NCI-H526 (cell line): ENCODE measurements around the gene SELENOO.

ENCODE experiments used
- DNase-seq, 2 experiments: peaks; one replicate each; lab custom pipeline; 2025; lab: John Stamatoyannopoulos, UW

The SELENOO gene

DNA sequence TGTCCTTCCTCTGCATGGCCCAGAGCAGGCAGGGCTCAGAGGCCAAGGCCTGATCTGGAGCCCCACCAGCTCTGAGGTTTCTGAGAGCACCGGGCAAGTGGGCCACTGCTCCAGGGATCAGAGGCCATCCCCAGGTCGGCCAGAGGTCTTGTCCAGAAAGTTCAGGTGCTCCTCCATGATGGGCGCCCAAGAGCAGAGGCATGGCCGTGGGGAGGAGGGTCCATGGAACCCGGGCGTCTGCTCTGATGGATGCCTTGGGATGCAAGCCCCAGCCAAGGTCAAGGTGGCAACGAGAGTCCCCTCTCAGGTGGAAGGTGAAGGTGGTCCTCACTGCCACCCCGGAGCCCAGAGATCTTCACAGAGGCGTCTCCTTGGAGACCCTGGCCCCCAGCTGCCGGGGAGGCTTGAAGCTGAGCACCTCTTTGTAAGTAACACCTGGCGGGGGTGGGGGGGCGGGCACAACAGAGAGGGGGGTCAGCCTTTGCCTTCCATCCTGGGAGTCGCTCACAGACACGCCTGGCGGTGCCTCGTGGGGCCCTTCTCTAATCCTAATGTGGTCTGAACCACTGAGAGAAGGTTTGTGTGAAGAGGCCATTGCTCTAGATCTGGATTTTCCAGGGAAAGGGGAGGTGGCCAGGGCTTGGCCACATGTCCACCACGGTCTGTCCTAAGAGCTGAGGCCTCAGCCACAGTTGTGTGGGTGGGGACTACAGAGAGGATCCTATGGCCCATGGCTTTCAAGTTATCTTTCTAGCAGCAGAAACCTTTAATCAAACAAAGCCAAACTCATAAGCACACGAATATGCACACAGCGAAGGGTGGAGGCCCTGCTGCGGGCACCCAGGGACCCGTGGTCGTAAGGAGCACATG lies 52.5 kb downstream of the SELENOO start:
- no peak for DNase-seq

GRCh38 chr22:50253941-50254340 lies 53.1 kb downstream of the SELENOO start:
- DNase-seq = no peak

DNA sequence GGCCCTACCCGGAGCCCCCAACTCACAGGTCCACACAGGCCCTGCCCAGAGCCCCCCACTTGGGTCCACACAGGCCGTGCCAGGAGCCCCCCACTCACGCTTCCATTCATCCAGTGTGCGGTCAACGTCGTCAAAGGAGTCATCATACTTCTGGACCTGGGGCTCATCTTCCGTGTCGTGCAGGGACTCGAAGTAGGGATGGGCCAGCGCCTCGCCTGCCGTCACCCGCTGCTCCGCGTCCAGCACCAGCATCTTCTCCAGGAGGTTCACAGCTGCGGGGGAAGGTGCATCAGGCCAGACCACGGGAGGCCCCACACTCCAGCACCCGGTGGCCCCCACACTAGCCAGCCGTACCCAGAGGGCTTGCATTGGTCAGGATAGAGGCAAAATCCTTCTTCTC lies 54.3 kb downstream of the SELENOO start:
- DNase-seq = no peak

DNA sequence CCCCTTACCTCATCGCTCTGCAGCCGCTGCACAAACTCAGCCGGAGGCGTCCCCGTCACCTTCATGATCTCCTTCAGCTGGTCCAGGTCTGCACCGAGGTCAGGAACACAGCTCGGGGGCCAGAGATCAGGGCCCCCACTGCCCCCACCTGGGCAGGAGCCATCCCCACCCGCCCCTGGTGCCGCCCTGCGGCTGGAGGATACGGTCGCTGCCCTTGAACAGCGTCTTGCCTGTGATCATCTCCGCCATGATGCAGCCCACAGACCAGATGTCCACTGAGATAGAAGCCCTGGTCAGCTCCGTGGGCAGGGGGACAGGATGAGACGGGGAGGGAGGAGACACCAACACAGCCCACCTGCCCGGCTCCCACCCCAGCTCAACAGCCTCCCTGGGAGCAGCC lies 54.8 kb downstream of the SELENOO start:
- DNase-seq = no peak

- no peak for DNase-seq
These were observed 55.5 kb downstream of the SELENOO start for GRCh38 chr22:50256258-50256862.

DNA sequence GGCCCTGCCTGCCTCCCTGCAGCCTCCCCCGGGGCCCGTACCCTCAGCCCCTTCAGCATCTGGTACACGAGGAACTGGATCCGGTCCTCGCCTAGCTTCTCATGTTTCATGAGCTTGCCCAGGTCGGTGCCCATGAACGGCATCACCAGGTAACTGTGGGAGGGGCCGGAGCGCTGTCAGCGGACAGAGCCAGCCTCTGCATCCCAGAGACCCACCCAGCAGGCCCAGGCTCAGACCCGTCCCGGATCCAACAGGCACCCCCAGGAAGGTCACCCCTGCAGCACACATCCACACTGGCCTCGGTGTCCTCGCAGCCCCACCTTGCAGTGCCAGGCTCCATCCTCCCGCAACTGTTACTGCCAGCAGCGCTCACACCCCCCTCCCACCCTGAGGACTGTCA lies 56.2 kb downstream of the SELENOO start:
- peak in 1 of 2 experiments; percentile 42 for DNase-seq

DNA sequence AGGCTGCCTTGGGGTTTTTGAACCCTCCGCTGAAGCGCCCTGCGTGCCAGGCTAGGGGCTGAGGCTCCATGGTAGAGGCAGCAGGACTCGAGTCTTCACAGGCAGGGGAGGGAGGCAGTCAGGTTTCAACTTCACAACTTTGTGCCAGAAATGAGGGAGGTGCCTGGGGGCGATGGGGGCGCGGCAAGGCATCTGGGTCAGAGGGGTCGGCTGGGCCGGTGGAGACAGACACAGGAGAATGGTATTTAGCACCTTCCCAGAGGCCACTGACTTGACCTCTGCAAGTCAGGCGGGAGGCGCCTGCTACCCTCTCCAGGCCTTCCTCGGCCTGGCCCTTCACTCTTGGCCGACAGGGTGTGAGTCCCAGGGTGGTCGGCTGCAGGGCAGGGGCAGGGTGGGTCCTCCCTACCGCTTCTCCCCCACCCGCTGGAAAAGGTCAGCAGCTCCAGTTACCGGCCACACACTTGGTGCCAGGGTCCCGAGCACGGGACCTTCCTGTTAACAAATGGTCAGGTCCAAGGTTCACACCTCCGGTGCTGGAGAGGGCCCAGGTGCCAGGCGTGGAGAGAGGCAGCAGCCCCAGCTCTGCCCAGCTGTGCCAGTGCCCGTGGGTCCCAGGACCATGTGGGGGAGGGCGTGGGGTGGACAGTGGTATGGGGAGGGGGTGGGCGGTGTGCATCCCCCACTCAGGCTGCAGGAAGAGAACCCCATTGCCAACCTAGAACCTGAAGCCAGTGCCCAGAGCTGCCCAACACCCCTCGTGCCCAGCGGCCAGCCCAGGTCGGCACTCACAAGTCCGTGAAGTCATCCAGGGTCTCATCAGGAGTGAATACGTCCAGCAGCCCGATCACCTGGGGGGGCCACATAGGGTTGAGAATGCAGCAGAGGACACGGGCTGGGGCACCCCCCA lies 56.9 kb downstream of the SELENOO start:
- no peak for DNase-seq

- DNase-seq = no peak
These were observed 57.8 kb downstream of the SELENOO start for GRCh38 chr22:50258361-50259292.

DNA sequence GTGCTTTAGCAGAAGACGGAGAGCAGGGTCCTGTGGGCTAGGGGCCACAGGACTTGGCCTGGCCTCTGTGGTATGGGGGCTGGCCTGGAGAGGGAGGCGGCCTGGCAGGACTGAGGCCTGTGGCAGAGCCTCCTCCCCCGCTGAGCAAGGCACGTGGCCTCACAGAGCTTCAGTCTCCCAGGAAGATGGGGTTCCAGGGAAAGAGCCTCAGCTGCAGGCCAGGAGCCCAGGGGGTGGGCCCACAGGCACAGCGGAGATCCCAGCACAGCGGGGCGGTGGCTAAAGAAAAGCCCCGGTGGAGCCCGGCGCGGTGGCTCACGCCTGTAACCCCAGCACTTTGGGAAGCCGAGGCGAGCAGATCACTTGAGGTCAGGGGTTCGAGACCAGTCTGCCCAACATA lies 58.5 kb downstream of the SELENOO start:
- DNase-seq = no peak

DNA sequence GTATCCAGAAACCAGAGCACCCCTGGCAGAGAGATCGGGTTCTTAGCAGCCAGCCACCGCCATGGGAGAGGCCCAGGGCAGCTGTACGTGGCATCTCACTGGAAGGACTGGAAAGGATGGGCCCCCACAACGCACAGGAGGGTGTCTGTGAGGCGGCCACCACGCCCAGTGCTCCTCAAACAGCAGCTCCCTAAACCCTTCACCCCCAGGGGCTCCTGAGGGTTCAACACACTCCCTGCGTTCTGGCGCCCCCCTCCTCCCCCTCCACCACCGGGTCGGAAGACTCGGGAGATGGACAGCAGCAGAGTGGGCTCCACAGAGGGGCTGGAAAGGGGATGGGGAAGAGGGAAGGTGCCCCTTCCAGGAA lies 59.6 kb downstream of the SELENOO start:
- no peak for DNase-seq

- peak in 1 of 2 experiments; percentile 70 for DNase-seq
These were observed 60.2 kb downstream of the SELENOO start for GRCh38 chr22:50260801-50261614.

DNA sequence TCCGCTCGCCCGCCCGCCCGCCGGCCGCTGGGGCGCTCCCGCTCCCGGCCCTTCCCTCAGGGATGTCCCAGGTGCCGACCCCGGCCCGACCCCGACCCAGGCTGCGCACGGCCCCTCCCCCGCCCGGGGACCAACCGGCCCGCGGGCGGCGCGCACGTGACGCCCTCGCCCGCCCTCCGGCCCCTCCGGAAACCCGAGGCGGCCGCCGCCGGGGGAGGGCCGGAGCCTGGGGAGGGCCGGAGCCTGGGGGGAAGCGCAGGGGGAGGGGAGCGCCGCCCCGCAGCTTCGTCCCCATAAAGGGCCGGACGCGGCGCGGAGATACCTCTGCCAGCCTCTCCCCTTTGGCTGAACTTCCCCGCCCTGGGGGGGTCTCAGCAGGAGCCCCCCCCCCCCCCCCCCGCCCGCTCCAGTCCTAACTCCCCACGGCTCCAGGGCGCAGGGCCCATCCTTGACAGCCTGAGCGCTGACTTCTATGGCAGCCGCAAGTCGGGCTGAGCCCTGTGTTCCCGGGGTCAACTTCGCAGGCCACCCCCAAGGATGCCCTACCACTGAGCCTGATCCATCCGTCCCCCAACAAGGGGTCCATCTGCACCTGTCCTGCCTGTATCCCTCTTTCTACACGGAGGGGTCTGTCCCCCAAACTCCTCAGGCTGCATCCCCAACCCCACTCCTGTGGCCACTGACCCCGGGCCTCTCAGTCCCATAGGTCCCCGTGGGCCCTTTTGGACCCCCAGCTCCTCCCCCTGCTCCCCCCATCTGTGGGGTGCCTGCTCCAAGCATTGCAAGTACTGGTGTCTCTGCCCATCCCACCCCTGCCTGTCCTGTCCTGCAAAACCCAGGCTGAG lies 61.0 kb downstream of the SELENOO start, which contains the start of gene MAPK12:
TSS of gene MAPK12 (minus strand) at position 69 of the 845 bp plus-strand sequence. CDS start 174 bp downstream, outside the sequence.
- peak in 1 of 2 experiments; percentile 65 for DNase-seq

DNA sequence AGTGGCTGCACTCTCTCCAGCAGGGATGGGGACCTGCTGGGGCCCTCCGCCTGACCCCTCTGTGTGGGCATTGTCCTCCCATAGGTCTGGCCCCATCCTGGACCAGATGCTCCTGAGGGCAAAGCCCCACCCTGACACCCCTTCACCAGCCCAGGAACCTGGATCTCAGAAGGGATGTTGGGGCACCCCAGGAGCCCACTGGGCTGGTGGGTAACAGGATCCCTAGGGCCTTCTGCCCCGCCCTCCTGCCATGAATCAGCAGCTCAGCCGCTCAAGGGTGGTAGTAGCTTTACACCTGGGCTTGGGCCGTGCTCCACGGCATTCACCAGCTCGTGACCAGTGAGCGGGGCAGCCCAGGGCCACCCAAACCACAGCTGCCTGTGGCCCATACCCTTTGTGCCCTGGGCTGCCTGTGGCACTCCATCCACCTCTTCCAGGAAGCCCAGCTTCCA lies 61.7 kb downstream of the SELENOO start:
- peak in 1 of 2 experiments; percentile 47 for DNase-seq

- no peak for DNase-seq
These were observed 62.3 kb downstream of the SELENOO start for GRCh38 chr22:50262973-50263617.

DNA sequence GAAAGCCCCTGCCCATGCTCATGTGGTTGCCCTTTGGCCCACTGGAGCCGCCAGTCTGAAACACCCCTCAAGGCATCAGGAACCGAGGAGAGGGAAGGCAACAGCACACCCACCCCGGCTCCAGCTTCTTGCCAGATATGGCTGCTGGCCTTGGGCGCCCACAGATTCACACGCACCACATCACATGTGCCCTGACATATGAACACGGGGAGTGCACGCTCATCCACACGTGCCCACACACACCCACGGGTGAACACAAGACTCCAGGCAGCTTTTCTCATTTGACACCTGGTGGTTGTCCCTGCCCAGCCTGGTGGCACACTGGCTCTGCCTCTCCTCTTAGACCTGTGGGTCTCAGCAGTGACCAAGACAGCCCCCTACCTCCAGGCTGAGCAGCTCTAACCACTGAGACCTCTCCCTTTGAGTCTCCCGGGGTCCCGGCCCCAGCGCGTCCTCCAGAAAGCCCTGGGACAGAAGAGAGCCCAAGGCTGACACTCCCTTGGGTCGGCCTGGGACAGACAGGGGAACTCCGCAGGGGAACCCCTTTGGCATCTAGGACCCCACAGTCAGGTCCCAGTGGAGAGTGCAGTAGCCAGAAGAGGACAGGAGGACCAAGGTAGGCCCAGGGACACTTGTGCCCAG lies 63.4 kb downstream of the SELENOO start:
- no peak for DNase-seq

GRCh38 chr22:50264946-50265669 lies 64.3 kb downstream of the SELENOO start:
- no peak for DNase-seq

GRCh38 chr22:50266994-50267393 lies 66.2 kb downstream of the SELENOO start:
- DNase-seq = no peak
